Measurements from ENCODE around the gene MANEAL.
A peak's percentile ranks its signal among the peaks of the same experiment; 100 is the strongest.

MANEAL gene

GRCh38 chr1:37755290-37755689 is 38.4 kb upstream of the MANEAL start:
- TF ChIP-seq CTCF (IDR thresholded peaks at IDR 0.05; ENCODE audit: insufficient read depth, low read depth, low read length, missing control alignments): no peak
- DNase-seq (ENCODE audit: low read depth): peak; percentile 46
- no peak overlapping the region for H3K4me3 ChIP-seq (ENCODE audit: low read length)

GRCh38 chr1:37755951-37756560 is 37.6 kb upstream of the MANEAL start:
- TF ChIP-seq CTCF (IDR thresholded peaks at IDR 0.05; ENCODE audit: insufficient read depth, low read depth, low read length, missing control alignments): no peak
- no peak overlapping the region for H3K4me3 ChIP-seq (ENCODE audit: low read length)
- no peak for DNase-seq (ENCODE audit: low read depth)

GRCh38 chr1:37759451-37759850 is 34.2 kb upstream of the MANEAL start:
- DNase-seq (ENCODE audit: low read depth): no peak
- no peak overlapping the region for H3K4me3 ChIP-seq (ENCODE audit: low read length)
- TF ChIP-seq CTCF (IDR thresholded peaks at IDR 0.05; ENCODE audit: insufficient read depth, low read depth, low read length, missing control alignments): no peak

GRCh38 chr1:37761416-37762095 is 32.1 kb upstream of the MANEAL start:
- no peak overlapping the region for H3K4me3 ChIP-seq (ENCODE audit: low read length)
- no peak for DNase-seq (ENCODE audit: low read depth)
- no peak for TF ChIP-seq CTCF (IDR thresholded peaks at IDR 0.05; ENCODE audit: insufficient read depth, low read depth, low read length, missing control alignments)

- no peak for DNase-seq (ENCODE audit: low read depth)
- H3K4me3 ChIP-seq (ENCODE audit: low read length): no peak overlapping the region
Measured at GRCh38 chr1:37762516-37762915, 31.1 kb upstream of the MANEAL start.

GRCh38 chr1:37763791-37764413 is 29.7 kb upstream of the MANEAL start:
- no peak overlapping the region for H3K4me3 ChIP-seq (ENCODE audit: low read length)
- no peak for TF ChIP-seq CTCF (IDR thresholded peaks at IDR 0.05; ENCODE audit: insufficient read depth, low read depth, low read length, missing control alignments)
- DNase-seq (ENCODE audit: low read depth): no peak

More at GRCh38 chr1:37762516-37762915, 31.1 kb upstream of the MANEAL start:
- TF ChIP-seq CTCF (IDR thresholded peaks at IDR 0.05; ENCODE audit: insufficient read depth, low read depth, low read length, missing control alignments): no peak
